Transverse colon (tissue), 4 donors: ENCODE data around the gene LGALS4. TPM values are rescaled to one million over a fixed set of nuclear protein-coding genes. Genes with fewer than 3 reads are reported as not detected.
"Not testable (repeated sequence)": the region's sequence is repeated elsewhere in the genome, so short reads cannot be mapped to it uniquely, and the experiment has no call there.

Experiments
- DNase-seq: peaks from one replicate; pipeline ENCODE4 v3.0.0-alpha.2; 2019
- H3K27ac ChIP-seq, 4 donors: fragments of 200-600 bp; sonication (generic); 2 replicates each; pipeline ENCODE4 v1.5.1; 2016 to 2018; ENCODE audit warnings: inconsistent platforms in 4 of 4
- H3K27me3 ChIP-seq: fragments of 200-600 bp; sonication (generic); 2 replicates; pipeline ENCODE4 v1.5.1; 2017; ENCODE audit warnings: inconsistent platforms
- H3K36me3 ChIP-seq, 4 donors: fragments of 200-600 bp; sonication (generic); 2 replicates each; pipeline ENCODE4 v1.5.1; 2017 to 2019; ENCODE audit warnings: inconsistent platforms in 4 of 4
- H3K4me1 ChIP-seq, 4 donors: fragments of 200-600 bp; sonication (generic); 2 replicates each; pipeline ENCODE4 v1.5.1; 2017 to 2020; ENCODE audit warnings: inconsistent platforms in 4 of 4
- H3K4me3 ChIP-seq, 4 donors: fragments of 200-600 bp; sonication (generic); 1 replicate in 1 of 4; 2 replicates in 3 of 4; pipeline versions ENCODE4 v1.5.1 to v1.6.1; 2017 to 2019; ENCODE audit warnings: inconsistent platforms in 4 of 4
- H3K9me3 ChIP-seq, 2 donors: fragments of 200-600 bp; sonication (generic); 2 replicates each; pipeline ENCODE4 v1.5.1; 2017 to 2019; ENCODE audit warnings: inconsistent platforms in 2 of 2
- EP300 ChIP-seq: sonication (generic); formaldehyde crosslinking; IDR thresholded peaks from one replicate; pipeline ENCODE4 v1.6.1; 2017; ENCODE audit warnings: antibody characterized with exemption, low read depth
- POLR2AphosphoS5 ChIP-seq, 3 donors: sonication (generic); formaldehyde crosslinking; IDR thresholded peaks; one replicate each; pipeline ENCODE4 v1.6.1; 2016; ENCODE audit warnings: antibody characterized with exemption in 3 of 3
- WGBS, 2 donors: methylation state at CpG; one replicate each; pipeline ENCODE4 v1.1.5; 2018; ENCODE audit warnings: low coverage in 1 of 2; 5-methylcytosine and 5-hydroxymethylcytosine counted together
- in situ Hi-C, 4 donors: fragments of 200-750 bp; cut with MboI; loops; one replicate each; pipeline versions ENCODE4 v1.15.0 to v1.15.1; 2017; ENCODE audit warnings: low sequenced_read_pairs in 3 of 4, low pct_ligation_motif_present in 1 of 4, low pct_unique_long_range_greater_than_20kb in 1 of 4
- intact Hi-C: fragments of 100-400 bp; cut with DNase I; formaldehyde crosslinking; loops from one replicate; pipeline ENCODE4 v1.15.1; 2023; ENCODE audit warnings: low total_unique reads
- small RNA-seq, 4 donors: library from RNA; depleted of rRNA; stranded (forward); fragments of <200 nt; gene quantifications; one replicate each; pipeline ENCODE3, GENCODE V24; 2016
- total RNA-seq, 4 donors: library from RNA; depleted of rRNA; stranded (reverse); fragments of >200 nt; gene quantifications; one replicate each; pipeline ENCODE4 v1.1.0, GENCODE V29; 2016
- TF ChIP-seq, protein P1 (sequence below), 5 experiments: fragments of 200-600 bp in 3 of 5; fragments of 450-650 bp in 2 of 5; sonication (generic) in 3 of 5; IDR thresholded peaks; 1 replicate in 2 of 5; 2 replicates in 3 of 5; pipeline ENCODE4 v1.5.1; 2016 to 2017; ENCODE audit warnings: antibody characterized with exemption in 5 of 5, inconsistent platforms in 3 of 5, mild to moderate bottlenecking in 2 of 5, moderate library complexity in 1 of 5

The LGALS4 gene
- total RNA-seq, 4 donors from 2014 or later = 1,815 to 4,845 (median 3,695) TPM

DNA sequence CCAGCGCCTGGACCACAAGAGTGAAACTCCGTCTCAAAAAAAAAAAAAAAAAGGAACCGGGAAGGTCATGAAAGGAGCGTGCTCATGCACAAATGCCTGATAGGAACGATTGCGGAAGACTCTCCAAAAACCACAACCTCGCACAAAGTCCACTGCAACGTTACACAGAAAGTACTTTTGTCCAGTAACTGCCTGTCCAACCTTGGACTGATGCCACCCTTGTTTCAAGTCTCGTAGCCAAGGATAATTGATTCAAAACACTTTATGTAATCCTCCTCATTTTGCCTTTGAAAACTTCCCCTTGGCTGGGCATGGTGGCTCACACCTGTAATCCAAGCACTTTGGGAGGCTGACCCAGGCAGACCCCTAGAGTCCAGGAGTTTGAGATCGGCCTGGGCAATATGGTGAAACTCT lies 53.1 kb downstream of the LGALS4 start:
- Histone ChIP-seq H3K36me3 (no peaks in the 10 kb centered on the region), H3K4me3 (no peak overlapping the region), H3K9me3 (no peaks in the 10 kb centered on the region), H3K4me1 (peaks cover 0 to 3% (median 0%) of the 10 kb centered on the region in 4 donors), H3K27me3 (no peaks in the 10 kb centered on the region), H3K27ac (peak overlapping the region; percentile 60 to 76 (median 66))
- 42% methylated on average over 10 of the region's 10 CpGs; no CpG with 5 or more reads in 1 of the 2 donors for WGBS, 2 donors
- in situ Hi-C loops (no loop called here), intact Hi-C loops (no loop called here)
- peak; percentile 76 for DNase-seq
- TF ChIP-seq, protein P1, sequence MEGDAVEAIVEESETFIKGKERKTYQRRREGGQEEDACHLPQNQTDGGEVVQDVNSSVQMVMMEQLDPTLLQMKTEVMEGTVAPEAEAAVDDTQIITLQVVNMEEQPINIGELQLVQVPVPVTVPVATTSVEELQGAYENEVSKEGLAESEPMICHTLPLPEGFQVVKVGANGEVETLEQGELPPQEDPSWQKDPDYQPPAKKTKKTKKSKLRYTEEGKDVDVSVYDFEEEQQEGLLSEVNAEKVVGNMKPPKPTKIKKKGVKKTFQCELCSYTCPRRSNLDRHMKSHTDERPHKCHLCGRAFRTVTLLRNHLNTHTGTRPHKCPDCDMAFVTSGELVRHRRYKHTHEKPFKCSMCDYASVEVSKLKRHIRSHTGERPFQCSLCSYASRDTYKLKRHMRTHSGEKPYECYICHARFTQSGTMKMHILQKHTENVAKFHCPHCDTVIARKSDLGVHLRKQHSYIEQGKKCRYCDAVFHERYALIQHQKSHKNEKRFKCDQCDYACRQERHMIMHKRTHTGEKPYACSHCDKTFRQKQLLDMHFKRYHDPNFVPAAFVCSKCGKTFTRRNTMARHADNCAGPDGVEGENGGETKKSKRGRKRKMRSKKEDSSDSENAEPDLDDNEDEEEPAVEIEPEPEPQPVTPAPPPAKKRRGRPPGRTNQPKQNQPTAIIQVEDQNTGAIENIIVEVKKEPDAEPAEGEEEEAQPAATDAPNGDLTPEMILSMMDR (IDR thresholded peaks at IDR 0.05) = no peak
- TF ChIP-seq POLR2AphosphoS5 (IDR thresholded peaks at IDR 0.05) = peak in 2 of 3 donors; percentile 27 to 55
- TF ChIP-seq EP300 = peak; percentile 46

DNA sequence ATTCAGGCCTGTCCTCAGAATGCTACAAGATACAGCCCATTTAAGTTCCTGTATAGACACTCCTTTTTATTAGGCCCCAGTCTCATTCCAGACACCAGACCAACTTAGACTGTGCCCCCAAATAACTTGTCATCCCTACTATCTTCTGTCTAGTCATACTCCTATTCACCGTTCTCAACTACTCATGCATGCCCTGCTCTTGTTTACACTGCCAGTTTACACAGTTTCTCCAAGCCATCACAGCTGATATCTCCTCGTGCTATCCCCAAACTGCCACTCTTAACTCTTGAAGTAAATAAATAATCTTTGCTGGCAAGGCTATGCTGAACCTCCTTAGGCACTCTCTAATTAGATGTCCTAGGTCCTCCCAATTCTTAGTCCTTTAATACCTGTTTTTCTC lies 58.5 kb downstream of the LGALS4 start:
- DNase-seq, H3K4me3 ChIP-seq, H3K36me3 ChIP-seq, H3K27ac ChIP-seq, H3K4me1 ChIP-seq, intact Hi-C loops, H3K9me3 ChIP-seq, H3K27me3 ChIP-seq, in situ Hi-C loops: not testable (repeated sequence)
- WGBS, 2 donors = 47% methylated on average over 2 of the region's 2 CpGs; no CpG with 5 or more reads in 1 of the 2 donors

DNA sequence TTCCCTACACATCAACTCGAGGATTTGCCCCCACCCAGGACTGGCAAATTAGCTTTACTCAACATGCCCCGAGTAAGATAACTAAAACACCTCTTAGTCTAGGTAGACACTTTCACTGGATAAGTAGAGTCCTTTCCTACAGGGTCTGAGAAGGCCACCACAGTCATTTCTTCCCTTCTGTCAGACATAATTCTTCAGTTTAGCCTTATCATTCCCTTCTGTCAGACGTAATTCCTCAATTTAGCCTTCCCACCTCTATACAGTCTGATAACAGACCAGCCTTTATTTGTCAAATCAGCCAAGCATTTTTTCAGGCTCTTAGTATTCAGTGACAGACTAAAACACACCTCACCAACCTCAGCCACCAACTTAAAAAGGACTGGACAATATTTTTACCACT lies 59.0 kb downstream of the LGALS4 start:
- H3K36me3 ChIP-seq, H3K9me3 ChIP-seq, H3K27me3 ChIP-seq, DNase-seq, H3K27ac ChIP-seq, H3K4me1 ChIP-seq, H3K4me3 ChIP-seq, in situ Hi-C loops, intact Hi-C loops: not testable (repeated sequence)
- WGBS, 2 donors = 73 to 74% methylated on average over 3 of the region's 3 CpGs

Small RNA genes within 50 kb of the gene (small RNA-seq; reads per million reads assigned to genes)
- 0 reads per million in 4 donors for gene RNU6-140P

Other genes starting within 250 kb of the LGALS4 start
- gene MAP4K1, start 195.0 kb downstream of the LGALS4 start, total RNA-seq = 10 to 100 TPM in 2 of 4 donors, 1 to 10 TPM in 1, not detected in 1; 4.0 to 49.0 (median 11.1) TPM
- gene EIF3K, start 193.8 kb downstream of the LGALS4 start, total RNA-seq = 100 to 1,000 TPM; 267 to 660 (median 460) TPM
- 1,000 to 10,000 TPM in 1 of 4 donors, 100 to 1,000 TPM in 3; 458 to 1,080 (median 723) TPM for gene ACTN4, start 165.3 kb downstream of the LGALS4 start, total RNA-seq
- gene CAPN12, start 68.5 kb downstream of the LGALS4 start, total RNA-seq = 10 to 100 TPM in 2 of 4 donors, 1 to 10 TPM in 1, not detected in 1; 2.6 to 44.8 (median 14.4) TPM
- not detected for gene LGALS7, start 39.4 kb downstream of the LGALS4 start, total RNA-seq
- gene LGALS7B, start 23.7 kb downstream of the LGALS4 start, total RNA-seq = not detected
- 100 to 1,000 TPM; 181 to 313 (median 228) TPM for gene ECH1, start 18.8 kb upstream of the LGALS4 start, total RNA-seq
- gene HNRNPL, start 37.0 kb upstream of the LGALS4 start, total RNA-seq = 100 to 1,000 TPM; 139 to 200 (median 174) TPM
- 1 to 10 TPM; 1.8 to 7.0 (median 3.6) TPM for gene RINL, start 65.3 kb upstream of the LGALS4 start, total RNA-seq
- gene SIRT2, start 86.7 kb upstream of the LGALS4 start, total RNA-seq = 100 to 1,000 TPM in 1 of 4 donors, 10 to 100 TPM in 3; 56.3 to 128 (median 64.2) TPM
- gene NFKBIB, start 87.0 kb upstream of the LGALS4 start, total RNA-seq = 10 to 100 TPM in 3 of 4 donors, 1 to 10 TPM in 1; 6.2 to 53.9 (median 29.4) TPM
- gene CCER2, start 99.2 kb upstream of the LGALS4 start, total RNA-seq = not detected
- 100 to 1,000 TPM in 1 of 4 donors, 10 to 100 TPM in 3; 21.4 to 186 (median 42.7) TPM for gene SARS2, start 117.8 kb upstream of the LGALS4 start, total RNA-seq
- gene MRPS12, start 118.0 kb upstream of the LGALS4 start, total RNA-seq = 10 to 100 TPM; 23.7 to 42.6 (median 34.7) TPM
- gene FBXO17, start 162.8 kb upstream of the LGALS4 start, total RNA-seq = 1 to 10 TPM; 2.2 to 7.8 (median 2.4) TPM
- 1 to 10 TPM in 2 of 4 donors, under 1 TPM in 1, not detected in 1; 0.14 to 1.5 (median 1.1) TPM for gene FBXO27, start 219.6 kb upstream of the LGALS4 start, total RNA-seq